Measurements from ENCODE around the gene OR2AT4.
"Not testable (repeated sequence)": the region's sequence is repeated elsewhere in the genome, so short reads cannot be mapped to it uniquely, and the experiment has no call there.

GRCh38 chr11:75098835-75099439, 2.3 kb upstream of the OR2AT4 start:
- not testable (repeated sequence) for TF ChIP-seq POLR2A, CTCF (IDR thresholded peaks at IDR 0.05)

All from body of pancreas (tissue), 4 donors.